ENCODE measurements around the gene DYNAP.

DNA sequence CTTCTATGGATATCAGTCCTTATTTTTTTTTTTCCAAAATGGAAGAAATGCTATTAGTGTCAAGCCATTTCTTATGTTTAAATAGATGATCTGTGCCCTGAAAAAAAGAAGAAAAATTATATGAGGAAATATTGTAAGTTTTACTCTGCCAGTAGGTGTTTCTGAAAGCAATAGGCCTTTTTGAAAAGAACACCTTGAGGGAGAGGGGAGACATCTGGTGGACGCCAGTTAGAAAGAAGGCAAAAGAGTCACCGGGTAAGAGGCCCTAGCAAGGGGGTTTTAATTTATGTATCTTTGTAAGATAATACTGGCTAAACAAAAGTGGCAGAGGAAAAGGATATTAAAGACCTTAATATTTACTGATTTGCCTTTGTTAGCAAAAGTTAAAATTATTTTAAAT, 56.1 kb downstream of the DYNAP start:
- no peak for TF ChIP-seq POLR2AphosphoS5 (IDR thresholded peaks at IDR 0.05; ENCODE audit: borderline replicate concordance, low read depth, low read length)
- no peak for TF ChIP-seq EZH2 (IDR thresholded peaks at IDR 0.05)
